DMS53 (cell line): ENCODE results near the gene TSPAN15.
"Not testable (repeated sequence)": the region's sequence is repeated elsewhere in the genome, so short reads cannot be mapped to it uniquely, and the experiment has no call there.

Source experiments
- DNase-seq: peaks from one replicate; lab custom pipeline; 2025; lab: John Stamatoyannopoulos, UW

TSPAN15 gene

GRCh38 chr10:69488149-69488844 lies 37.0 kb downstream of the TSPAN15 start:
- DNase-seq = not testable (repeated sequence)

DNA sequence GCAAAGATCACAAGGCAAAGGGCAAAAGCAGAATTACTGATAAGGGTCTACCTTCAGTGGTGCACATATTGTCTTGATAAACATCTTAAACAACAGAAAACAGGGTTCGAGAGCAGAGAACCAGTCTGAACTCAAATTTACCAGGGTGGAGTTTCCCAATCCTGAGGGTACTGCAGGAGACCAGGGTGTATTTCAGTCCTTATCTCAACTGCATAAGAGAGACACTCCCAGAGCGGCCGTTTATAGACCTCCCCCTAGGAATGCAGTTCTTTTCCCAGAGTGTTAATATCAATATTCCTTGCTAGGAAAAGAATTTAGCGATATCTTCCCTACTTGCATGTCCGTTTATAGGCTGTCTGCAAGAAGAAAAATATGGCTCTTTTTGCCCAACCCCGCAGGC lies 37.6 kb downstream of the TSPAN15 start:
- peak; percentile 17 for DNase-seq

DNA sequence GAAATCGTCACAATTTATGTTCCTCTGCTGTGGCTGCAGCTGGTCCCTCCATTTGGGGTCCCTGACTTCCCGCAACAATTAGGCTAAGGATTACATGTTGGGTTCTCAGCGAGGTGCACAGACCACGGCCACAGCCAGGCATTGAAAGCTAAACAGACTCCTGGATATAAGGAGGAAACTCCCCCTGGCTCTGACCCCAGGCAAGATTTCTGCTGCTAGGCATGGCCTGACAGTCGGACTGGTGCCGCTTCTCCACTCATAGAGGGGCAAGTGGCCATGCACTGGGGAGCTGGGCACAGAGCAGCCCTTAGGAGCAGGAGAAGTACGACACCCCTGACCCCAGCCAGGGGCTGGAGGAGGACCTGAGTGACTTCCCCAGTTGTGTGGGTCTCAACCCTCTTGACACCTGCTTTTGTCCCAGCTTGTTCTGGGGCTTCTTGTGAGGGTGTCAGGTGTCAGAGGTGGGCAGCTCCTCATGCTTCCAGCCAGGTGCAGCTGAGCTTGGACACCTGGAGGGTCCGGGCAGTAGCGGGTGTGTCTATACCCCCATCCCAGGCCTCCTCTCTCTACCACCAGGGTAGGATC lies 38.3 kb downstream of the TSPAN15 start:
- DNase-seq = no peak

- DNase-seq = no peak
Observed at GRCh38 chr10:69490876-69491275, 39.6 kb downstream of the TSPAN15 start.

DNA sequence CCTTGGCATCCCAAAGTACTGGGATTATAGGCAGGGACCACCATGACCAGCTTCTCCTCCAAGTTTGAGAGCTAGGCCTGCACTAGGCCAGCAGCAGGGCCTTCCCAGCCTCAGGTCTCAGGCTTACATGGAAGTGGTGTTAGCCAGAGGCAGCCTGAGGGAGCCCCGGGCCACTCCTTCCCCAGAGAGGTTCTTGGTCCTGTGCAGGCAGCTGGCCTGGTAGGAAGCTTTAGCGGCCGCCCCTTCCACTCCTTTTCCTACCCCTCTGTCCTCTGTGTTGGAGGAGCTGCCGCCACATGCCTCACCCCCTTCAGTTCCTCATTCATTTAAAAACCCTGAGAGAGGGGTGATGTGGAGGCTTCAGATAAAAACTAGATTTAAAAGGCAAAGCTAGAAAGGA lies 40.3 kb downstream of the TSPAN15 start:
- no peak for DNase-seq

DNA sequence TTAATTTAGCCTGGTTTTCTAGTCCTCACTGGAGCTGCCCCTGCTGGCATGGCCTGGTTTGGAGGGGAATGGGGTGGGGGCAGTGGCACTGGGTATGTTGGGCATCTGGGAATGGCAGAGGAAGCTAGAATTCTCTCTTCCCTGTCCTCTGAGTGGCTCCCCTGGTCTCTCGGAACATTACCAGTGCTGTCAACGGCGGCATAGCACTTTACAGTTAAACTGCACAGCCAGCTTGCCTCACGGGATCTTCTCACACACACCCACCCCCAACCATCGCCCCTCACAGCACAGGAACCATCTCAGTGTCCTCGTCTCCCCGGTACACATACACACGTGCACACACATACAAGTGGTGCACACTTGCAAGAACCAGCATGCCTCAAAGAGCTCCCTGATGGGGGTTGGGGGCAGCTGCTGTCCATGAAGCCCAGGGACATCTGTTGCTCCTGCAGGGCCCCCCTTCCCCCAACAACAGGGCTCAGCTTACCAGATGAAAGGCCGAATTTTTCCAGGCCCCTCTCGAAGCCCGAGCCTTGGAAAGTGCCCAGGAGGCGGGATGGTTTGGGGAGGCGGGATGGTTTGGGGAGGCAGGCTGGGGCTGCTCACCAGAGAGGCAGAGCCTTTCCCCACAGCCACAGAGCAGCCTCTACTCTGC lies 41.0 kb downstream of the TSPAN15 start:
- DNase-seq = no peak

GRCh38 chr10:69492746-69493462 lies 41.6 kb downstream of the TSPAN15 start:
- DNase-seq = no peak

- no peak for DNase-seq
Observed at GRCh38 chr10:69494626-69495558, 43.6 kb downstream of the TSPAN15 start.

DNA sequence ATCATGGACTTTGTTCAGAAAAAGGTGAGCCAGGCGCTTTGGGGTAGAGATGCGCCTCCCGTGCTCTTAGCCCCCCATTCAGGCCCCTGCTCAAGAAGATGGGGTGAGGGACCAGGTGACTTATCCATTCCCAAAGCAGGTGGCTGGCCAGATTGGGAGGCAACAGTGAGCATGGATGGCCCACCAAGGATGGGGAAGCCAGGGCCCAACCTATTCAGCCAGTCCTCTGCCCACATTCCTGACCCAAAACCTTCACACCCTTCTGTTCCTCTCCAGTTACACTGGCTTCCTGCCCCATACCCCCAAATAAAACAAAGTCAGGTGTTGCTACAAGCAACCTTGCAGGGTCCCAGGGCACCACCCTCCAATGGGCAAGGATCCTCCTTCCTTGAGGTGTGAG lies 44.4 kb downstream of the TSPAN15 start:
- DNase-seq = no peak

GRCh38 chr10:69496352-69497230 lies 45.3 kb downstream of the TSPAN15 start:
- DNase-seq = no peak

DNA sequence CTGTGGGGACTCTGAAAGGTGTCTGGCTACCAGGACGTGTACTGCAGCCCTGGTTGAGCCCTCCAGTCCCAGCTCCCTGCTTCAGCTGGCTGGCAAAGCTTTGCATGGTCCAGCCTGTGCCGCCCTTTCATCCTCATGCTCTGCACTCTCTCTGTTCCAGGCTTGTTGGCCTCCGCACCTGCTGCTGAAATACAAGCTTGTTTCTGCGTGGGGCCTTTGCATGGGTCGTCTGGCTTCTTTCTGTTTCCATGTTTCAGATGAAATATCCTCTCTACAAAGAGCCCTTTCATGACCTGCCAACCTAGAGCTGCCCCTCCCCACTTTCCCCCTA lies 45.9 kb downstream of the TSPAN15 start:
- no peak for DNase-seq

DNA sequence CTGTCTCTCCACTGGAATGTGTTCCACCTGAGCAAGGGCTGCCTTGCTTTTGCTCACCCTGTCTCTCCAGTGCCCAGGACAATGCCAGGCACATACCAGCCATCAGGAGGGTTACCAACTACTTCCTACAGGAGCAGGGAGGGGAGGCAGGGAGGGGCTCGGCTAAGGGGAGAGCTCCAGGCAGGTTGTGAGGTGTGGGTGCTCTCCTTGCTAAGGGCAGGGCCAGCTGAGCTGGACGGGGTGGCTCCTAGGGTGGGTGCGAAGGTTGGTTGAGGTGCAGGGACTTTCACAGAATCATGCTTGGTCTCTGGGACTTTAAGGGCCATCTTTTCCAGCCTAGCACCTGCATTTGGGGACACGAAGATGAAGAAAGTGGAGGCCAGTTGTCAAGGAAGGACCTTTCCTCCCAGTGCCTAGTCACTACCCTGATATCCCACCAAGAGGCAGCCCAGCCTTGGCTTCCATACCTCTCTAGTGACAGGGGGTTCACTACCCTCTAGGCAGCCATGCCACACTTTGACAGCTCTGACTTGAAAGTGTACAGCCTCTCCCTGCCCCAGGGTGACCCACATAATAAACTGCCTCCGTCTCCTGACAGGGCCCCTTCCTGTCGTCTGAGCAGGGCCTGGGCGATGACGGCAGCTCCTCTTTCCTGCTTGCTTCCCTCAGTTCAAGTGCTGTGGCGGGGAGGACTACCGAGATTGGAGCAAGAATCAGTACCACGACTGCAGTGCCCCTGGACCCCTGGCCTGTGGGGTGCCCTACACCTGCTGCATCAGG lies 46.5 kb downstream of the TSPAN15 start:
- DNase-seq = no peak

DNA sequence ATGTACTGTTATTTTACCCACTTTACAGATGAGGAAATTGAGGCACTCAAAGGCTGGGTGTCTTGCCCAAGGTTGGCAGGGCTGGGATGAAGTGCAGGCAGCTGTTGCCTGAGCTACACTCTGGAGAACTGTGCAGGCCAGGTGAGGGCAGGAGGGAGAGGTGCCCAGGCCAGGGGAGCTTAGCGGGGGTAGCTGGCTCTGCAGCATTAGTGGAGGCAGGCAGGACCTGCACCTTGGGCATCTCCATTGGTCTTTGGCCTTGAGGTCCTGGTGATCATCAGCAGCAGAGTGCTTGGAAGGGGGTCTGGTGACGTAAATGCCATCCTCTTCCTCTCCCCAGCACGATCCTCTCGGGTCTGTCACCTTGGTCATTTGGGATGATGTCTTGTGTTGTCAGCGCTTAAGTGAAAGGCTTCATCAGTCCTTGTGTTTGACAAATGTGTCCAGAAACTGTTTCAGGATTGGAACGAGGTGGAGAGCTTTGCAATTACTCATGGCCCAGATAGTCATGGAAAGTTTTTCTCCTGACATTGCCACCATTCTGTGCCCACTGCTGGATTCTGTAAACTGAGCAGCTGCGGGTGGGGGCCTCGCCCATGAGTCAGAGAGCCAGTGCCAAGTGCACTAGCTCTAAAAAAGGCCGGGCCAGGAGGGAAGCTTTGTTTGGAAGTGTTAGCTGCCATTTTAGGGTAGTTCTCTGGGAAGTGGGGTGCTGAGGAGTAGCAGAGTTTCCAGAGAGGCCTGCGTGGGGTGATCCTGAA lies 47.6 kb downstream of the TSPAN15 start:
- no peak for DNase-seq

DNA sequence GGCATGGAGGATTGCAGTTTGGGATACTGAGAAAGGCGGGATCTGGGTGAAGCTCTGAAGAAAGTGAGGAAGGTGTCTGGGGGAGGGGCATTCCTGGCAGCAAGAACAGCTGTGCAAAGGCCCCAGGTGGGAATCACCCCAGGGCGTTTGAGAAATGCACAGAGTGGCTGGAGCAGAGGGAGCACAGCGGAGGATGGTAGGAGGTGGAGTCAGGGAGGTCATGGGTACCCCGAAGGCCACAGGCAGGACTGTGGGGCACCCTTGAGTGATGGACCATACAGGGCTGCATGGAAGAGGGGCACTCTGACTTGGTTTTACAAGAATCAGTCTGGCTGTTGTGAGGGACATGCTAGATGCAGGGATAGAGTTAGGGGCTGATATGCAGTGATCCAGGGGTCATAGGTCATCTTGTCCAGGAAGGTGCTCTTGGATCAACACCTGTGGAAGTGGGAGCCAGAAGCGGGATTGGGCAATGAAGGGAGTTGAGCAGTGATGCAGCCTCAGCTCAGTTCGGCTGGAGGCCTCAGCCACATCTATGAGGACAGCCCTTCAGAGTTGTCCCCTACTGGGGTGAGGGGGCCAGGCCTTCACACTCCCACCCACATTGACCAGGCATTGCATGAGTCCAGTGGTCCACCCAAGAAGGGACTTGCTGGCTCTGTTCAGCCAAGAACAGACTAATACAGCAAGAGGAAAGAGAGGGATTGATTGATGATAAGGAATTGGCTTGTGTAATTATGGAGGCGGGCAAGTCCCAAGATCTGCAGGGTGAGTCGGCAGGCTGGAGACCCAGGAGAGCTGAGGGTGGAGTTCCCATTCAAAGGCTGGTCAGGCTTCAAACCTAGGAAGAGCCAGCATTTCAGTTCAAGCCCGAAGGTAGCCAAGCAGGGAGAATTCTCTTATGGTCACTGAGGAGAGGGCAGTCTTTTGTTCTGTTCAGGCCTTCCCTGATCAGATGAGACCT lies 48.7 kb downstream of the TSPAN15 start:
- DNase-seq = no peak

- DNase-seq = no peak
Observed at GRCh38 chr10:69500864-69501468, 49.7 kb downstream of the TSPAN15 start.

DNA sequence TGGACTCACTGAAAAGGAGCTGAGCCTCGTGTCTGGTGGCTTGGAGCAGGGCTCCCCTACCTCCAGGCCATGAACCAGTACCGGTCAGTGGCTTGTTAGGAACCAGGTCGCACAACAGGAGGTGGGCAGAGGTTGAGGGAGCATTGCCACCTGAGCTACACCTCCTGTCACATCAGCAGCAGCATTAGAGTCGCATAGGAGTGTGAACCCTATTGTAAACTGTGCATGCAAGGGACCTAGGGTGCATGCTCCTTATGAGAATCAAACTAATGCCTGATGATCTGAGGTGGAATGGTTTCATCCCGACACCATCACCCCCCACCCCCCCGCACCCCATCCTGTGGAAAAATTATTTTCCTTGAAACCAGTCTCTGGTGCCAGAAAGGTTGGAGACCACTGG lies 50.4 kb downstream of the TSPAN15 start:
- DNase-seq = no peak

DNA sequence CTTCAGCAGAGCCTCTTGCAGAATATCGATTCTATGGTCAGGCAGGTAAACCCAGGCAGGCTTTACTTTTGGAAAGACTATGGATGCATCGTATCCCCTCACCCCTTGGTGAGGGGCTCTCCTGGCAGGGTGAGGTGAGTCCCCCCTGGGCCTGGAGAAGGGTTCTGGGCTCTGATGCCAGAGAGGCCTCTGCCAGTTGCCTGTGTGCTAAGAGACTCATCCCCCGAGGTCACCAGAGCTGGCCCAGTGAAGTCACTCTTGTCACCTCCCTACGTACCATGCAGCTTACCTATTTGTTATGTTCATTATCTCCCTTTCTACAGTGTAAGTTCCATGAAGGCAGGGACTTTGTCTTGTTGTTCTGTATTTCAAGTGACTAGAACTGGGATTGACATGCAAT lies 51.3 kb downstream of the TSPAN15 start:
- no peak for DNase-seq
